Stimulated activated CD8-positive, alpha-beta memory T cell treated with anti-CD3 and anti-CD28 coated beads, Interleukin-7, amount 100 ng/mL, for 1 hour (primary cell): ENCODE measurements around the gene TARM1.

Source experiments
- DNase-seq, 2 donors: peaks; one replicate each; pipeline ENCODE4 v3.0.0-alpha.2; 2020; ENCODE audit warnings: low read depth in 2 of 2

Gene TARM1

GRCh38 chr19:54030895-54031586 lies 50.1 kb downstream of the TARM1 start:
- no peak for DNase-seq

- peak in 1 of 2 donors; percentile 19 for DNase-seq
Observed at GRCh38 chr19:54029930-54030490, 51.2 kb downstream of the TARM1 start.

- no peak for DNase-seq
Observed at GRCh38 chr19:54029301-54029700, 51.9 kb downstream of the TARM1 start.

- DNase-seq: no peak
Observed at GRCh38 chr19:54026656-54027055, 54.5 kb downstream of the TARM1 start.

- DNase-seq: no peak
Observed at GRCh38 chr19:54024660-54025059, 56.5 kb downstream of the TARM1 start.

- DNase-seq: no peak
Observed at GRCh38 chr19:54023191-54023590, 58.0 kb downstream of the TARM1 start.

- no peak for DNase-seq
Observed at GRCh38 chr19:54021932-54022331, 59.2 kb downstream of the TARM1 start.

GRCh38 chr19:54021363-54021762 lies 59.8 kb downstream of the TARM1 start:
- no peak for DNase-seq
